ENCODE measurements around the gene WDR48.

Gene WDR48

DNA sequence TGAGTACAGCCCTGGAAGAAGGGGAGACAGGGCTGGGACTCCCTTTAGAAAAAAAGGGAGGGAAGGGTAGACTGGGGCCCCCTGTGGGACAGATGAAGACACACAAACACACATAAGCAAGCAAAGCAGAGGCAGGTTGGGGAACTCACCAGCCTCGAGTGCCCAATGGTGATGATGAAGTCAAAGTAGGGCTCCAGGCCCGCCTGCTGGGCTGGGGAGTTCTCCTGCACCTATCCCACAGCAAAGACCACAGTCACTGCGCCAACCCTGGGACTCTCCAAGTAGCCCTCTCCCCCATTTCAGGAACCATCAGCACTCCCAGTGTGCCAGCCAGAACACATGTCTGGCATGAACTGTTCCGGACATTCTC is 51.5 kb downstream of the WDR48 start:
- DNase-seq, result no peak

DNA sequence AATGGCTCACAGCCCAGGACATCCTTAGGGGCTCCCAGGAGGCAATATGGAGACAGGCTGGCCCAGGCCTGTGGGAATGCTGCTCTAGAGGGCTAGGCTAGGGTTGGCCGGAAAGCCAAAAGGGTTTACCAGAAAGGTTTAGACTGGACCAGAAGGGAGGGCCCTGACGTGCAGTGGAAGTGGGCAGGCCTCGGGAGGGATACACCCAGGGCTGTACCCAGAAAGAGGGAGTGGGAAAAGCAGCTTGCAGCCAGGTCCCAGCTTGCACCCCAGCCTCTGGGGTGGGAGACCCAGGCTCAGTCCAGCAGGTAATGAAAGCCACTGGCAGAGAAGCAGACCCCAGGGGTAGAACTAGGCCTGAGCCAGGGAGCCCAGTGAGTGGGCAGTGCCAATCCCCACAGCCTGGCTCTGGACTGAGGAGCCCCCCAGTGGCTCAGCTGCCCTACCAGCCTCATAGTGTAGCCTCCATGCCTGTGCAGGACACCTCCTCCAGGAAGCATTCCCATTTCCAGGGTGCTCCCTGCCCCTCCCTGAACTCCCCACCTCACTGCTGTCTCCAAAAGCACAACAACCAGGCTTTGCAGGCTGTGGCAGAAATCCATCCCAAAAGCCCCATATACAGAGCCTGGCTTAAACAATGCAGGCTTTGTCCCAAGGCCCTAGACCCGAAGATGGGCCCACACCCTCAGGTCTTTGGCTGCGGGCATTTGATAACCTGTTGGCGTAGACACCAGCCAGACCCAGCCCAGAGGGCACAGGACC is 52.2 kb downstream of the WDR48 start:
- DNase-seq, result no peak

DNA sequence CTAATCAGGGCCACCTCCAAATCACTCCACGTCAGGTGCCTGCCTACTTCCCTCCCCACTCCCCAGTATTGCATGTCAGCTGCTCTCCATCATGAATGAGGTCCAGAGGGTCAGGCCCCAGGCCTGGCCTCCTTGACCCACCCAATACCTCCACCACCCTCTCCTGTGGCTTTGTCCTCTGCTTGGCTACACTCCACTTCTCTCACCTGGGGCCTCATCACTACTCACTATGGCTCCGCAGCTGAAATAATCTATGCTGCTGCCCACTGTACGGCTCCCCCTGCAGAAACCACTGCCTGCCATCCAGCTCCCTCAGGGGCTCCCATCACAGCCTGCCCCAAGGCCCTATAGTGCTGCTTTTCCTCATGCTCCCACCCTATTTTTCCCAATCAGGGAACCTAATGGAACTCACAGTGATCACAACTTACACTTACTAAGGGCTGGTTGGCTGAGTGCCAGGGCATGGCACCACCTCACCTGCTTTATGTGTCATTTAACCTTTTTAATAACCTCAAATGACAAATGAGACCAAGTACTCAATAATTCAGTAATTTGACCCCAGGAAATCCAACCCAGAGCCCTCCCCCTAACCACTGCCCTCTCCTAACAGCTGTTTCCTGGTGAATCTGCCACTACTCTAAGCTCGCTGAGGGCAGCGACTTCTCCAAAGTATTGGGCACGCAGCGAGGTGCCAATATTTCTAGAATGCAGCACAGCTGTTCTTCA is 53.3 kb downstream of the WDR48 start:
- DNase-seq, result no peak

DNA sequence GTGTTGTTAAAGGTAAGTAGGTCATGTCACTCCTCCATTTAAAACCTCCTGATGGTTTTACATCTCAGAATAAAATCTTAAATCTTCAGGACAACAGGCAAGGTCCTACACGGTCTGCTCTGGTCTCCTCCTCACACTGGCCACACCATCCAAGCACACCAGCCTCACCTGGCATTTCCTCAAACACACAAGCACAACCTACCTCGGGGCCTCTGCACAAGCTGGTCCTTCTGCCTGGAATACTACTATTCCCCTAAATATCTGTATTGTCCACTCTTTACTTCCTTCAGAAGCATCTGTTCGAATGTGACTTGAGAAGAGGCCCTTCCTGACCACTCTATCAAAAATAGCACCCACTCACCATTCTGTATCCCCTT is 53.9 kb downstream of the WDR48 start:
- no peak for DNase-seq

DNA sequence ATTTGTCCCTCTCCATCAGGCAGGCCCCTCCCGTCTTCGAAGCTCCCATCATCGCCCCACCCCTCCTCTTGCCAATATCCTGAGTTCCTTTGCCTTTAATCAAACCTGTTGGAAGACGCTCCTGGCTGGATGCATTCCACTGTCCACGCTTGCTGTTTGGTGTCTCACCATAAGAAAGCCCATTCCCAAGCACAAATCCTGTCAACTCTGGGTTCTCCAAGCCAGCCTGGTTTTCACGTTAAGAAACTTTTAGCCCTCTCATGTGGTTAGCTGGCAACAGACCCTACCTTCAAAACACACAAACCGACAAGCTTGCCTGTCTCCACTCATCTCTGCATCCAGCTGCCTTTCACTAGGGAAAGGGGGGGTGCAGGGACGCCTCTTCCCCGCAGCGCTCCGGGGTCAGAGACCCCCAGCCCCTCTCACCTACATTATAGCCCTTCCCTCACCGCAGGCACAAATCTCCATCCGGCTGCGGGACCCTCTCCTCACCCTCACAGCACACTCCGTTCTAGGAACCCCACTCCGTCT is 54.5 kb downstream of the WDR48 start:
- no peak for DNase-seq

DNA sequence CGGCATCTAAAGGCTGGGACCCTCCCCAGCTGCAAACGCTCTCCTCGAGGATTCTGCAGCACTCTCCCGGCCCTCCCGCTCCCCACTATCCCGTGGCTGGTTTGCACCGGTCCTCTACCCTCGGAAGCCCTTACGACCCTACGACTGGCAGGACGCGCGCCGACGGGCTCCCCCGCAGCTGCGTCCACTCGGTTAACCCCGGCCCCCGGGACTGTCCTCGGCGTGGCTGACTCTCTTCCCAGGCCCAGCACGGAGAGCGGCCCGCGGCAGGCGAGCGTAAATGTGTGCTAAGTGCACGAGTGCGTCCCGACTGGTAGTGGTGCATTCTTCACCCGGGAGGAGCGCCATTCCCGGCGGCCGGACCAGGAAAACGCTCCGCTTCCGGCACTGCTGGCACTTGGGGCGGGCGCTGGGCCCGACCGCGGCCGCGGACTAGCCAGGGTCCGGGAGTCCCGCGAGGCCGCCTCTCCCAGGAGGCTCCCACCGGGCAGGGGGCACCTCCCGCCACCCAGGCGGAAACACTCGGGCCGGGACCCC is 55.1 kb downstream of the WDR48 start:
- DNase-seq, result no peak

DNA sequence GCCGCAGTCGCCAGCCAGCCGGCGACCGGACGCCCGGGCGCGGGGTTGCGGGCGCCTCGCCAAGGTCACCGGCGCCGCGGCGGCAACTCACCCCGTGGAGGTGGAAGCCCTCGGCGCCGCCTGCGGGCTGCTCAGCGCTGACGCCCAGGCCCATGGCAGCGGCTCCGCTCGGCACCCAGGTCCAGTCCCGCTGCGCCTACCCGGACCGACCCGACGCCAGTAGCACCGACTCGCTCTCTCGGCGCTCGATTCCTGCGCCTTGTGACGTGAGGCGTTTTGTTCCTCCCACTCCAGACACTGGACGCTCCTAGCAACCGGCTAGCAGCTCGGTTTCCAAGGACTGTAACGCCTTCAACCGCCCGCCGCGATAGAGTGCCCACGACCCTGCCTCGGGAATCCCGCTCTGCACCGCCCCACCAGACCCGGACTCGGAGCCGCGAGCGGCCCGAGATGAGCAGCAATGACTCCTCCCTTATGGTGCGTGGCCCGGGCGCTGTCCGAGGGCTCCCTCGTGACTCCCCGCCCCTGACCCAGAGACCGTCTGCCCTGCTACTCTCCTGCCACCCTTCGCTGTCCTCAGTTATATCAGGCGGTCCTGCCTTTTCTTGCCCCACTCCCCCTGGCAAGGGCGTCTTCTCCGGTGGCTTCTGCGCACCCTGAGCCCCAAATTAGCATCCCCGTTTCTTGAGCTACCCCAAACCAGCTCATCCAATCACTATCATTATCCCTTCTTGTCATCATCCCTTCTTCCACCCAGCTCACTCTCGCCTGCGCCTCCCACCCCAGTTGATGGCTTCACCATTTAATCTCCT is 55.8 kb downstream of the WDR48 start, which contains the start of the genes GORASP1 and TTC21A:
Gene GORASP1, minus strand, starts transcription at position 240 of the 812 bp plus-strand sequence. Its CDS starts 86 bp downstream, at position 154.
Gene TTC21A, plus strand, starts transcription at position 293 of the 812 bp plus-strand sequence. Its CDS starts 158 bp downstream, at position 451.
- peak in 3 of 4 experiments; percentile 22 to 23 (median 22) for DNase-seq

DNA sequence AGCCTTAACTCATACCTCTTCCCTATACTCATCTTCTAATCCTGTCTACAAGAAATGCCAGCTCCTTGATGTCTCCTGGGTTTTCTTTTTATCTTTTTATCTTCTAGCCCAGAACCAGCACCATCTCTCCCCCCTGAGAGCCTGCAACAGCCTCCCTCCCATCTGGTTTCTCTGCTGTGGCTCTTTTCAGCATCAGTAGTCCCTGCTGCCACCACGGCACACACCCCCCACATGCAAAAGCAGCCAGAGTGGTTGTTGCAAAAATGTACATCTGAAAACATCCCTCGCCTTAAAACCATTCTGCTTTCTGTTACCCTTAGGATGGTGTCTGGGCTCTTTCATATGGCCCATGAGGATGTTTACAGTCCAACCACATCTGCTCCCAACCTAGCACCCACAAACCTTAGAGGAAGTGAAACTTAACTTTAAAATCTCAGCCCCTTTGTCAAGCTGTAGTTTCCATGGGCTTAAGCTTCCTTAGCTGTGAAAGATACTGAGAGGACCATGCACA is 56.4 kb downstream of the WDR48 start:
- no peak for DNase-seq

DNA sequence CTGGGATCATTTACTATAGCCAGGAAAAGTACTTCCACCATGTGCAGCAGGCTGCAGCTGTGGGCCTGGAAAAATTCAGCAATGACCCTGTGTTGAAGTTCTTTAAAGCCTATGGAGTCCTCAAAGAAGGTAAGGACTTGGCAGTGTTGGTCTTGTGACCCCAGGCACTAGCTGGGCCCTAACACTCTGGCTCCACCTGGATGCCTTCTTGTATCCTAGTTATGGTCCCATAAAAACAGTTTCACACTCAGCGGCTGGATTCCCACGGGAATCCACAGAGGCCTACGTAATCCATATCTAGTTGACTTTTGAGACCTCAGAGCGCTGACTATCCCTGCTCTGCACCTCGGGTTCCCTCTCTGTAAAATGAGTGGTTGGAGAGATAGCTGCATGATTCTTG is 57.3 kb downstream of the WDR48 start:
- DNase-seq, result no peak

DNA sequence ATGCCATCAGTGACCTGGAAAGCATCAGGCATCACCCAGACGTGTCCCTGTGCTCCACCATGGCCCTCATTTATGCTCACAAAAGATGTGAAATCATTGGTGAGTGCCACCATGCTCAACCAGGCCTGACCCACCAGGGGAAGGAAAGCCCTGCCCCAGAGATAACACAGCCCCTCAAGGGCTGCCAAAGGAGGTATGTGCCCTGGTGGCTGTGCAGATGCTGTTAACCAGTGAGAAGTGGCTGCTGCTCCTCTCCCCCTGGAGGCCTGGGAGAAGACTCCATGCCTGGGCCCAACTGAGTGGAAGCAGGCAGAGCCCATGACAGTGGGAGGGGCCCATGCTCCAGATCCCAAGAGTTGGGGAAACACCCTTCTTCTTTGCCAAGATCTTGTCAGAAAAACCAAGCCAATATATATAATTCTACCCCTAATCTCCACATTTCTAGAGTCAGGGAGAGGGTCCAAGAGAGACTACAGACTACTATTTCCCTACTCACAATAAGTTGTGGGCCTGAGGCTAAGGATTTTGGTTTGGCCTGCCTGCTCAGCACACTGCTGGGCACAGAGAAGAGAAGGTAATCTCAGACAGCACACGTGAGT is 58.3 kb downstream of the WDR48 start:
- no peak for DNase-seq

DNA sequence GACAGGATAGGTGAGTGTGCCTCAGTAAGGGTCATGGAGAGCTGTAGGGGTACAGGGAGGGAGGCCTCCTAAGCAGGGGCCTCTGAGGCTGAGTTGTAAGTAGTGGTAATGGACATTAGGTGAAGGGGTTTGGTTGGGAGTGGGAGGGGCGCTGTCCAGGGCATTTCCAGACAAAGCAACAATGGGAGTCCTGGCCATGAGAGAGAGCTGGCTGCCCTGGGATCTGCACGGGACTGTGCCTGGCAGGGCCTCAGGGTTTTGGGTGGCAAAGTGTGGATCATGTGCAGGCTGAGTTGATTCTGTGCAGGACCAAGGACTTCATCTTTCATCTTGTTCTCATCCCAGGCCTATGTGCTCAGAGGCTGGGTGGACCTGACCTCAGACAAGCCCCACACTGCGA is 60.3 kb downstream of the WDR48 start:
- no peak for DNase-seq

DNA sequence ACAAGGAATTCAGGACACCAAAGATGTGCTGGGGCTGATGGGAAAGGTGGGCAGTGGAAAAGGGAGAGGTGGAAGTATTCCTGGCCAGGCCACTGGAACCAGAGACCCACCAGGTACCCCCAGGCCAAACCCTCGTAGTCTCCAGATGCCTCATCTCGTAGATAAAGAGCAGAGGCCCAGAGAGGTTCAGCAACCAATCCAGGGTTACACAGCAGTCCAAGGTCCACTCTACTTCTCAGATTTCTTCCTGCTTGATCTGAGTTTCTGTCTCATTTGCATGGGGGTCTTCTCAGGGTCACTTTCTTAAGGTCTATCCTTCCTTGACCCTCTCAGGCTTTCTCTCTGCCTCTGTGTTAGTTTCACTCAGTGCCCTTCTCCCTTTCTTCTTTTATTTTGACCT is 60.7 kb downstream of the WDR48 start:
- no peak for DNase-seq

DNA sequence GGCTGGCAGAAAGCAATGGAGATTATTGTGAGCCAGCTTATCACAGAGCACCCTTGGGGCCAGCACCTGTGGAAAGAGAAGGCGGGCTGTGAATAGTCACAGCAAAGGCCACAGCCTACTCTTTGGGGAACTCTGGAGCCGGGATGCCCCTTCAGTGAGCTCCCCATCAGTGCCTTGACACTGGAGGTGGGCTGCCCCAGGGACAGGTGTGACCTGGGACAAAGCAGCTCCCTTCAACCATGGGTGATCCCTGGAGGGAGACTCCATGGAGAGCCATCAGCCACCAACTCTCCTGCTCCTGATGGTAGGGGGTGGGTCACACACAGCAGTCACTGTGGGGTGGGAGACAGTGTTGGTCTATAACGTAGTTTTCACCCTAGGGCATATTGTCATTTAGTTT is 61.5 kb downstream of the WDR48 start:
- DNase-seq, result no peak

DNA sequence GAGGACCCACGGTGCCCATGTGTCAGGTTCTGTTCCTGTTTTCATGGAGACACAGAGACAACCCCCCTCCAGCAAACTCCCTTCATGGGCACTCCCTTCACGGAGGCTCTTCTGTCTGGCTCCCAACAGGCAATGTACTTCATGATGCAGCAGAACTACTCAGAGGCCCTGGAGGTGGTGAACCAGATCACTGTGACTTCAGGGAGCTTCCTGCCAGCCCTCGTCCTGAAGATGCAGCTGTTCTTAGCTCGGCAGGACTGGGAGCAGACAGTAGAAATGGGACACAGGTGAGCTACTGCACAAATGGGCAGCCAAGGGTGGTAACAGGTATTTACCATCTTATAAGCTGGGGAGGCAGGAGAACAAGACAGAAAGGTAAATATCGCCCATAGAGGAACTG is 62.6 kb downstream of the WDR48 start:
- DNase-seq, result no peak

DNA sequence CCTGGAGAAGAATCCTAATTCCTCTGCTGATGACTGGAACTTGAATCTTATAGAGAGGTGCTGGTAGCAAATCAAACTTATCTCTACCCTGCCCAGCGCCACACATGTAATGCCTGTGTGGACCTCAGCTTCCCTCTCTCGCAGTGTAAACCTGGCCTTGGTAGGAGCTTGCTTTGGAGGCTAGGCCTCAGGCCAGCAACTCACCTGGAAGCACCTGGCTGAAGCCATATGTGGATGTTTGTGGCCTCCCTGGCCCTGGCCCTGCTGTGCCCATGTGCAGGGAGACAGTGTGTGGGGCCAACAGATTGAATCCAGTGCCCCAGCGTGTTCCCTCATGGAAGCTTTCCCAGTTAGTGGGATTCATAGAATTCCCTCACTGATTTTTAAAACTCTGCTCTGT is 64.1 kb downstream of the WDR48 start:
- no peak for DNase-seq

DNA sequence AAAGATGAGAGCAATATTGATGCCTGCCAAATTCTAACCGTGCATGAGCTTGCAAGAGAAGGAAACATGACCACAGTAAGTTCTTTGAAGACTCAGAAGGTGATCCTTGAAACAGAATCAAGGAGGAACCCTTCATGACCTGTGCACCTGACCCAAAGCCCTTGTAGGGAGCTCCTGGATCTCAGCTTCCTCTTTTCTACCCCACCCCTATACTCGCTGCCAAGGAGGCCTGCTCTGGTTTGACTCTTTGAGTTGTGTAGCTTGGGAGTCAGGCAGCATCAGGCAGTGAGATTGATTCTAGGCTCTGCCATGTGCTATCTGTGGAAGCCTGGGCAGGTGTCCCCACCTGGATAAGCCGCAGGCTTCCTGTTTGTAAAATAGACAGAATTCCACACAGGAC is 66.3 kb downstream of the WDR48 start:
- DNase-seq, result no peak

DNA sequence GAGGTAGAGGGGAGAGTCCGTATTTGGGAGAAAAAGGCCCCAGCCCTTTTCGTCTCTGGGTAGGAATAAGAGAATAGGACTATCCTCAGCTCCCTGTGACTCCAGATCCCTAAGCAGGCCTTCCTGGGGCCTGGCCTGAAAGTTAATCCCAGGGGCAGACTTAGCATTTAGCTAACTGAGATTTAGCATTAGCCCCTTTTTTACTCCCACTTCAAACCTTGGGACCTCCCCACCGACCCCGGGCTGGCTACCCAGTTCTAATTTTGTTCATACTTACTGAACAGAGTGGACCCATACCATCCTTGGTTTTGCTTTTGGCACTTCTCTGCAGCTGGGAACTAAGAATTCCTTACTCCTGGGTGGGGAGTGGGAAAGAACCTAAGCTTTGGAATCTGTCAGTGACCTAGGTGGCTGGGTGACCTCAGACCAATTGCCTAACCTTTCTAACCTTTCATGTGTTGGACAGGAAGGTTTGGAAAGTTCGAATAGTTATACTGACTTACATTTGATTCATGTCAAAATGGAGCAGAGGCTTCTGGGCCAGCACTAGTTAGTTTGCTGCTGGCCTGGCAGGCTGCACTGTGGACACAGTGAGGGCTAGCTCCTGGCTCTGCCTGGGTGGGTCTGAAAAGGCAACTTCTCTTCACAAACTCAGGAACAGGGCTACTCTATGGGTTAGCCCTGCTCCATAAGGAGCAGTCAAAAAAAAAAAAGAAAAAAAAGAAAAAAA is 67.3 kb downstream of the WDR48 start:
- DNase-seq, result no peak

DNA sequence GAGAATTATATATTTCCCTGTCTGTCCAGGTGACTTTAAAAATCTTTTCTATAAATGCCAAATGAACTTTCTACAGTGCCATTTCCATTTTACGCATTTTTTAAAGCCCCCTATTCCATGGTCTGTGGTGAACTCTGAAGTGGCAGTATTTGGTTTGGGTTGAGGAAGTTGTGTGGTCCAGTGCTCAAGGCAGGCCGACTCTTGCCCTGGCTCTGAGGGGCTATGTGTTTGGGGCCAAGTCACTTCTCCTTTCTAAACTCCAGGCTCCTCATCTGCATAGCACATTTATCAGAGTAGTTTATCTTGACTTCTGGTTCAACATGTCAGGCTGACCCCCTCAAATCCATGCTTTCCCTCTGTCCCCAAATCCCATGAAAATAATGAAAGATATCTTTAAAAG is 69.8 kb downstream of the WDR48 start:
- no peak for DNase-seq

DNA sequence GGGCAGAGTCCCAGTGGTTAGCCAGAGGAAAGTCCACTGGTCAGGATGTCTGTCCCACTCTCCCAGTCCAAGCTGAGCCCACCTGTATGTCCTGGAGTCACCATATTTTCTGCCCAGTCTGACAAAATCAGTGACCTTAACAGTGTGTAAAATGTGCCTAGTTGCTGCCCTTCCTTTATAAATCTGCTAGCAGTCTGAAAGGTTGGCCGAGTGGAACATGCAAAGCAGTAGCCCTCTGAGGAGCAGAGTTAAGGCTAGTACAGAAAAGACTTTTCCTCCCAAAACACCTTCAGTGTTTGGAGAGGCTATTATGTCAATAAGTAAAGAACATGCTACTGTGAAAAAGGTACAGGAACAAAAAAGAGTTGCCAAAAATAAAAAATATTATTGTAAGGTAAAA is 71.0 kb downstream of the WDR48 start:
- no peak for DNase-seq

DNA sequence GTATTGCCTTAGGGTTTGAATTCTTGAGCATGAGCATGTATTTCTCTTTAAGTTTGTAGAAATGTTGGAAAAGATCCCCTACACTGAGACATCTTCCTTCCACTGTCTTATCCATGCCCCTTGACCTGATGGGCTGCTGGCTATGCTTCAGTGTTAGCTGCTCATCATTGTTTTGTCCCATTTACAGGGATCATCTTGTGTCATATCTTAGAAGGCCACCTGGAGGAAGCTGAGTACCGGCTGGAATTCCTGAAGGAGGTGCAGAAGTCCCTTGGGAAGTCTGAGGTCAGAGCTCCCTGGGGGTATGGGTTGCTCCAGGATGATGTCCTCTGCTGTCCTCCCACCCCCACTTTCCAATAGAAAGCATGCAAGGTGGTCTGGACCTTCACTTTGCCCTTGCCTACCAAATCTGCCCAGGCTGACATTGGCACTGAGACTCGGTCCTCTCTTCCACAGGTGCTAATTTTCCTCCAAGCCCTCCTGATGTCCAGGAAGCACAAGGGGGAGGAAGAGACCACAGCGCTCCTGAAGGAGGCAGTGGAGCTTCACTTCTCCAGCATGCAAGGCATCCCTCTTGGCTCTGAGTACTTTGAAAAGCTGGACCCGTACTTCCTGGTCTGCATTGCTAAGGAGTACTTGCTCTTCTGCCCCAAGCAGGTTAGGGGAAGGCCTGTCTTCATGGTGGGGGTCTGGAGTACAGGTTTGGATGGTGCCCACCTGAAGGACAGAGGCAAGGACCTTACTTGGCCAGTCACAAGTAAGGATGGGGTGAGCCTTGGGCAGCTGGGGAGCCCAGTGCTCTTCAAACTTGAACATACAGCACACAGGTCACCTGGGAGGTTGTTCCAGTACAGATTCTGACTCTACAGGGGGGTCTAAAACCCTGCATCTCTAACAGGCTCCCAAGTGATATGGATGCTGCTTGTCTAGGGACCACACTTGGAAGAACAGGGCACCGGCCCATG is 73.3 kb downstream of the WDR48 start:
- no peak for DNase-seq

All from activated CD4-positive, CD25-positive, alpha-beta regulatory T cell (primary cell).